GM18499 (cell line): ENCODE data around the gene FZD2.
"Not testable (repeated sequence)": the region's sequence is repeated elsewhere in the genome, so short reads cannot be mapped to it uniquely, and the experiment has no call there.

Source experiments
- ATAC-seq: cut with Tn5 transposase; IDR thresholded peaks from one replicate; pipeline ENCODE4 v1.9.1; 2021; ENCODE audit warnings: moderate number of reproducible peaks; ENCODE audit not compliant: insufficient read depth, unreplicated experiment

Gene FZD2

GRCh38 chr17:44556832-44557606 is at the start of gene FZD2:
Gene FZD2, plus strand, starts transcription at chr17:44557484. Its CDS starts 205 bp downstream, at chr17:44557689.
- ATAC-seq: no peak

- ATAC-seq: not testable (repeated sequence)
Measured at GRCh38 chr17:44511241-44512134, 45.8 kb upstream of the FZD2 start.

DNA sequence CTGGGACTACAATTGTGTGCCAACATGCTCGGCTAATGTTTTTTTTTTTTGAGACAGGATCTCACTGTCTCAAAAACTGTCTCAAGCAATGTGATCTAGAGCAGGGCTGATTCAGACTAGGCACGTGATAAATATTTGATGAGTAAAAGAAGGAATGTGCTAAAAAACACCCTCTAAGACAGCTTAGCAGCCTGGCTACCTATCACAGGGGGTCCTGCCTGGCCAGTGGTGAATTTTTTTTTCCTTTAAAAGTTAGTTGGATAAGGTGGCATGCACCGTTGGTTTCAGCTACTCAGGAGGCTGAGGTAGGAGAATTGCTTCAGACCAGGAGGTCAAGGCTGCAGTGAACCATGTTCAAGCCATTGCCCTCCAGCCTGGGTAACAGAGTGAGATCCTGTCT is 39.3 kb upstream of the FZD2 start:
- no peak for ATAC-seq

- ATAC-seq: no peak
Measured at GRCh38 chr17:44522883-44523671, 34.2 kb upstream of the FZD2 start.

- ATAC-seq: no peak
Measured at GRCh38 chr17:44523672-44523972, 33.7 kb upstream of the FZD2 start.

GRCh38 chr17:44527102-44527501 is 30.2 kb upstream of the FZD2 start:
- no peak for ATAC-seq

GRCh38 chr17:44527954-44528353 is 29.3 kb upstream of the FZD2 start:
- ATAC-seq: no peak

- ATAC-seq: no peak
Measured at GRCh38 chr17:44529864-44530263, 27.4 kb upstream of the FZD2 start.

GRCh38 chr17:44530896-44531418 is 26.3 kb upstream of the FZD2 start:
- ATAC-seq: no peak

DNA sequence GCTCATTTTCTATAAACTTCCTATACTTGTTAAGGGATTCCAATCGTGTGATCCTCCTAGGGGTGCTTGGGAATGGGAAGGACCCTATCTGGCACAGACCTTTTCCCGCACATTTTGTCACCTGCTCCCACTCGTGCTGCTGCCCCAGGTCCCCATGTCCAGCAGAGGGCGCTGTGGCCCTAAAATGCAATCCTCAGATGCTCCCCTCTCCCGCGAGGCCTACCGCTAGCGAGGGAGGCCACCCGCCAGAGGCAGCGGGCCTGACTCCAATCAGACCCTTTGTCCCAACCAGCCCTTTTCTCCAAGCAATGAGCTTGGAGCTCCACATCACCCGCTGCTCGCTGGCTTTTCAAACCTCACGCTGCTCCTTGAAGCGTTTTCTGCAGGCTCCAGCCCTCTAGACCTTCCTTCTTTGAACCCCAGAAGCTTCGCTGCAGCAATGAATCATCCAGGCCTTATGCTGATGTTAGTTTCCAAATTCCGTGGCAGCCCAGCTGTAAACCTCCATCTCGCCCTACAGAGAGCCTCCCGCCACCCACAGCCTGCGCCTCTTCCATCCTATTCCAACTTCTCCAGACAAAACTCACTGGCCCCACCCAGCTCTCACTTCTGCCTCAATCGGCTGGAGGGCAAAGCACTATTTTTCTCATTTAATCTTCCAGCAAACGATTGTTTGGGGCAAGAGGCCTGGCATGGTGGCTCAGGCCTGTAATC is 23.6 kb upstream of the FZD2 start:
- no peak for ATAC-seq

- ATAC-seq: no peak
Measured at GRCh38 chr17:44536090-44536953, 21.0 kb upstream of the FZD2 start.

GRCh38 chr17:44537922-44538321 is 19.4 kb upstream of the FZD2 start:
- not testable (repeated sequence) for ATAC-seq

- no peak for ATAC-seq
Measured at GRCh38 chr17:44539673-44540072, 17.6 kb upstream of the FZD2 start.

- no peak for ATAC-seq
Measured at GRCh38 chr17:44540246-44541084, 16.8 kb upstream of the FZD2 start.

- no peak for ATAC-seq
Measured at GRCh38 chr17:44541884-44542581, 15.3 kb upstream of the FZD2 start.

GRCh38 chr17:44543213-44543904 is 13.9 kb upstream of the FZD2 start:
- ATAC-seq: no peak
